KOPT-K1 (cell line): Measurements from ENCODE around the gene STPG3.

Experiments used
- H3K27ac ChIP-seq: fragments of 200-600 bp; sonication (generic); 2 replicates; pipeline ENCODE4 v1.5.1; 2016; ENCODE audit warnings: antibody characterized with exemption, mild to moderate bottlenecking, low read depth, low read length; ENCODE audit not compliant: poor library complexity, severe bottlenecking
- H3K36me3 ChIP-seq: fragments of 200-600 bp; sonication (generic); 2 replicates; pipeline ENCODE4 v1.5.1; 2017; ENCODE audit warnings: antibody characterized with exemption, mild to moderate bottlenecking, low read length, moderate library complexity; ENCODE audit not compliant: insufficient read depth
- H3K9me3 ChIP-seq: fragments of 200-600 bp; sonication (generic); 2 replicates; pipeline ENCODE4 v1.5.1; 2017; ENCODE audit warnings: antibody characterized with exemption, low read length, mild to moderate bottlenecking; ENCODE audit not compliant: insufficient read depth, poor library complexity, severe bottlenecking

The STPG3 gene

GRCh38 chr9:137245450-137246421, 5.3 kb upstream of the STPG3 start:
- H3K9me3 ChIP-seq, result no peaks in the 10 kb centered on the region
- H3K27ac ChIP-seq, result no peak overlapping the region
- H3K36me3 ChIP-seq, result peaks cover 23% of the 10 kb centered on the region

- Histone ChIP-seq H3K9me3 (no peaks in the 10 kb centered on the region), H3K36me3 (peaks cover 18% of the 10 kb centered on the region), H3K27ac (no peak overlapping the region)
Observed at GRCh38 chr9:137247135-137247915, 3.8 kb upstream of the STPG3 start.

- H3K9me3 ChIP-seq, result no peaks in the 10 kb centered on the region
- H3K36me3 ChIP-seq, result peaks cover 13% of the 10 kb centered on the region
- no peak overlapping the region for H3K27ac ChIP-seq
Observed at GRCh38 chr9:137247916-137248175, 3.2 kb upstream of the STPG3 start.

- Histone ChIP-seq H3K27ac (no peak overlapping the region), H3K36me3 (no peaks in the 10 kb centered on the region), H3K9me3 (no peaks in the 10 kb centered on the region)
Observed at GRCh38 chr9:137250329-137251193, 525 bp upstream of the STPG3 start.

GRCh38 chr9:137251490-137252268, 593 bp downstream of the STPG3 start:
- H3K9me3 ChIP-seq, result no peaks in the 10 kb centered on the region
- peaks cover 3% of the 10 kb centered on the region; the same call in 1 of the 2 replicates for H3K36me3 ChIP-seq
- H3K27ac ChIP-seq, result no peak overlapping the region

GRCh38 chr9:137252555-137253506, 1.7 kb downstream of the STPG3 start:
- H3K9me3 ChIP-seq, result no peaks in the 10 kb centered on the region
- H3K27ac ChIP-seq, result no peak overlapping the region
- peaks cover 9% of the 10 kb centered on the region; the same call in 1 of the 2 replicates for H3K36me3 ChIP-seq

- Histone ChIP-seq H3K36me3 (peaks cover 14% of the 10 kb centered on the region; the same call in 1 of the 2 replicates), H3K27ac (no peak overlapping the region), H3K9me3 (no peaks in the 10 kb centered on the region)
Observed at GRCh38 chr9:137253717-137254623, 2.9 kb downstream of the STPG3 start.

GRCh38 chr9:137254624-137255447, 3.8 kb downstream of the STPG3 start, which contains the start of gene NELFB:
TSS of gene NELFB (plus strand) at chr9:137255327.
- Histone ChIP-seq H3K27ac (peak within 1 kb of the TSS; percentile 69), H3K36me3 (peaks cover 19% of the 10 kb centered on the region; the same call in 1 of the 2 replicates), H3K9me3 (no peaks in the 10 kb centered on the region)

- H3K36me3 ChIP-seq, result peaks cover 19% of the 10 kb centered on the region; the same call in 1 of the 2 replicates
- H3K9me3 ChIP-seq, result no peaks in the 10 kb centered on the region
- H3K27ac ChIP-seq, result peak overlapping the region; percentile 69
Observed at GRCh38 chr9:137255448-137256114, 4.5 kb downstream of the STPG3 start.

- no peak overlapping the region for H3K27ac ChIP-seq
- H3K36me3 ChIP-seq, result peaks cover 19% of the 10 kb centered on the region; the same call in 1 of the 2 replicates
- no peaks in the 10 kb centered on the region for H3K9me3 ChIP-seq
Observed at GRCh38 chr9:137256362-137256761, 5.3 kb downstream of the STPG3 start.

- Histone ChIP-seq H3K27ac (no peak overlapping the region), H3K9me3 (no peaks in the 10 kb centered on the region), H3K36me3 (peaks cover 19% of the 10 kb centered on the region; the same call in 1 of the 2 replicates)
Observed at GRCh38 chr9:137256856-137257255, 5.8 kb downstream of the STPG3 start.
